HG02981 (cell line): ENCODE results near the gene PHKG1.
"Not testable (repeated sequence)": the region's sequence is repeated elsewhere in the genome, so short reads cannot be mapped to it uniquely, and the experiment has no call there.

Experiments used
- ATAC-seq: cut with Tn5 transposase; IDR thresholded peaks from one replicate; pipeline ENCODE4 v1.9.1; 2021; ENCODE audit warnings: mild to moderate bottlenecking, moderate library complexity; ENCODE audit not compliant: unreplicated experiment

PHKG1 gene

GRCh38 chr7:56046721-56047445, 45.9 kb downstream of the PHKG1 start:
- ATAC-seq, result no peak

GRCh38 chr7:56045758-56046157, 47.0 kb downstream of the PHKG1 start:
- ATAC-seq, result not testable (repeated sequence)

- no peak for ATAC-seq
Observed at GRCh38 chr7:56040730-56041129, 52.0 kb downstream of the PHKG1 start.

- peak; percentile 95 for ATAC-seq
Observed at GRCh38 chr7:56033671-56034432, 58.9 kb downstream of the PHKG1 start.

- ATAC-seq, result not testable (repeated sequence)
Observed at GRCh38 chr7:56032578-56032977, 60.2 kb downstream of the PHKG1 start.

- ATAC-seq, result not testable (repeated sequence)
Observed at GRCh38 chr7:56031556-56031955, 61.2 kb downstream of the PHKG1 start.

- no peak for ATAC-seq
Observed at GRCh38 chr7:56030340-56030739, 62.4 kb downstream of the PHKG1 start.
